OCI-LY1 (cell line): Measurements from ENCODE around the gene SYNDIG1.

ENCODE experiments used
- H2AFZ ChIP-seq: fragments of 200-600 bp; sonication (generic), shearing (Covaris generic); 2 replicates; pipeline ENCODE4 v1.6.0; 2014; ENCODE audit warnings: antibody characterized with exemption, mild to moderate bottlenecking, low read length
- H3F3A ChIP-seq: fragments of 200-600 bp; sonication (generic), shearing (Covaris generic); 2 replicates; pipeline ENCODE4 v1.6.0; 2014; ENCODE audit warnings: mild to moderate bottlenecking, antibody characterized with exemption, low read length, moderate library complexity; ENCODE audit not compliant: insufficient read depth
- H3K27ac ChIP-seq: fragments of 200-600 bp; sonication (generic); 2 replicates; pipeline ENCODE4 v1.5.1; 2014; ENCODE audit warnings: low read length, mixed run types, mild to moderate bottlenecking, low read depth; ENCODE audit not compliant: poor library complexity, severe bottlenecking
- H3K27me3 ChIP-seq: fragments of 200-600 bp; sonication (generic); 2 replicates; pipeline ENCODE4 v1.6.0; 2014; ENCODE audit warnings: antibody characterized with exemption, mild to moderate bottlenecking, low read length, moderate library complexity; ENCODE audit not compliant: insufficient read depth
- H3K36me3 ChIP-seq: fragments of 200-600 bp; sonication (generic); 2 replicates; pipeline ENCODE4 v1.6.1; 2014; ENCODE audit warnings: mild to moderate bottlenecking, antibody characterized with exemption, low read length, moderate library complexity, mixed read lengths; ENCODE audit not compliant: insufficient read depth
- H3K4me1 ChIP-seq: fragments of 200-600 bp; sonication (generic); 2 replicates; pipeline ENCODE4 v1.5.1; 2014; ENCODE audit warnings: mild to moderate bottlenecking, low read length, moderate library complexity; ENCODE audit not compliant: insufficient read depth, severe bottlenecking
- H3K4me2 ChIP-seq: fragments of 200-600 bp; sonication (generic), shearing (Covaris generic); 2 replicates; pipeline ENCODE4 v1.6.1; 2014; ENCODE audit warnings: low read length
- H3K4me3 ChIP-seq: fragments of 200-600 bp; sonication (generic); 2 replicates; pipeline ENCODE4 v1.5.1; 2014; ENCODE audit warnings: low read length, low read depth, mild to moderate bottlenecking, mixed read lengths; ENCODE audit not compliant: poor library complexity, severe bottlenecking
- H3K79me2 ChIP-seq: fragments of 200-600 bp; shearing (Covaris generic); 2 replicates; pipeline ENCODE4 v1.6.1; 2016; ENCODE audit warnings: mixed run types, low read length, mixed read lengths; ENCODE audit not compliant: insufficient read depth
- H3K9ac ChIP-seq: fragments of 200-600 bp; sonication (generic), shearing (Covaris generic); 2 replicates; pipeline ENCODE4 v1.6.1; 2014; ENCODE audit warnings: mild to moderate bottlenecking, low read length, mixed read lengths
- H3K9me2 ChIP-seq: fragments of 200-600 bp; sonication (generic), shearing (Covaris generic); 2 replicates; pipeline ENCODE4 v1.6.1; 2014; ENCODE audit warnings: low read depth, mild to moderate bottlenecking, low read length, mixed read lengths
- H3K9me3 ChIP-seq: fragments of 200-600 bp; shearing (Covaris generic); 2 replicates; pipeline ENCODE4 v1.6.1; 2014; ENCODE audit warnings: low read length, mixed read lengths
- H4K20me1 ChIP-seq: fragments of 200-600 bp; sonication (generic), shearing (Covaris generic); 2 replicates; pipeline ENCODE4 v1.6.0; 2016; ENCODE audit warnings: mild to moderate bottlenecking, low read length; ENCODE audit not compliant: insufficient read depth
- EZH2 ChIP-seq: fragments of 200-600 bp; sonication (generic), shearing (Covaris generic); IDR thresholded peaks from 2 replicates; pipeline ENCODE4 v1.8.0; 2017; ENCODE audit warnings: borderline replicate concordance, mixed run types, mild to moderate bottlenecking, antibody characterized with exemption, low read length, moderate library complexity, mixed read lengths
- TF ChIP-seq, protein P1 (sequence below): fragments of 200-600 bp; sonication (generic), shearing (Covaris generic); IDR thresholded peaks from 2 replicates; pipeline ENCODE4 v1.5.1; 2017; ENCODE audit warnings: mild to moderate bottlenecking, antibody characterized with exemption, low read length, moderate library complexity, mixed read lengths

Gene SYNDIG1

DNA sequence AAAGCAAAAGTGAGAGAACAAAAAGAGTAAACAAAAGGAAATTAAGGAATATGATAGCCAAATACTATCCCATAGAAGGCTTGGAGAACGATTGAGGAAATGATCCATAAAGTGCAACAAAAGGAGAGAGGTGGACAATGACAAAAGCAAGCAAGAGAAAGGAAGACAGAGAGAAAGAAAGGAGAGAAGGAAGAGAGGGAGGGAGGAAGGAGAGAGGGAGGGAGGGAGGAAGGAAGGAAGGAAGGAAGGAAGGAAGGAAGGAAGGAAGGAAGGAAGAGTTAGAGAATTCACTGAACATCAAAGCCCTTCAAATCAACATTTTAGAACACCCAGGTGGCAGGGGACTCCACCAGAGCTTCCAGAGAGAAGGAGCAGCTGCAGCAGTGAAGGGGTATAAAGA is 185.0 kb downstream of the SYNDIG1 start:
- H3K36me3 ChIP-seq: no peaks in the 10 kb centered on the region
- H3K27ac ChIP-seq: no peak overlapping the region
- no peak overlapping the region for H3K4me2 ChIP-seq
- no peak overlapping the region for H3K9ac ChIP-seq
- H3K79me2 ChIP-seq: no peaks in the 10 kb centered on the region
- H3K4me1 ChIP-seq: no peaks in the 10 kb centered on the region
- H2AFZ ChIP-seq: no peak overlapping the region
- H3K4me3 ChIP-seq: no peak overlapping the region
- no peaks in the 10 kb centered on the region for H3K9me3 ChIP-seq
- no peaks in the 10 kb centered on the region for H3K27me3 ChIP-seq
- H3K9me2 ChIP-seq: no peaks in the 10 kb centered on the region
- no peaks in the 10 kb centered on the region for H3F3A ChIP-seq
- TF ChIP-seq EZH2: no peak
- TF ChIP-seq, protein P1, sequence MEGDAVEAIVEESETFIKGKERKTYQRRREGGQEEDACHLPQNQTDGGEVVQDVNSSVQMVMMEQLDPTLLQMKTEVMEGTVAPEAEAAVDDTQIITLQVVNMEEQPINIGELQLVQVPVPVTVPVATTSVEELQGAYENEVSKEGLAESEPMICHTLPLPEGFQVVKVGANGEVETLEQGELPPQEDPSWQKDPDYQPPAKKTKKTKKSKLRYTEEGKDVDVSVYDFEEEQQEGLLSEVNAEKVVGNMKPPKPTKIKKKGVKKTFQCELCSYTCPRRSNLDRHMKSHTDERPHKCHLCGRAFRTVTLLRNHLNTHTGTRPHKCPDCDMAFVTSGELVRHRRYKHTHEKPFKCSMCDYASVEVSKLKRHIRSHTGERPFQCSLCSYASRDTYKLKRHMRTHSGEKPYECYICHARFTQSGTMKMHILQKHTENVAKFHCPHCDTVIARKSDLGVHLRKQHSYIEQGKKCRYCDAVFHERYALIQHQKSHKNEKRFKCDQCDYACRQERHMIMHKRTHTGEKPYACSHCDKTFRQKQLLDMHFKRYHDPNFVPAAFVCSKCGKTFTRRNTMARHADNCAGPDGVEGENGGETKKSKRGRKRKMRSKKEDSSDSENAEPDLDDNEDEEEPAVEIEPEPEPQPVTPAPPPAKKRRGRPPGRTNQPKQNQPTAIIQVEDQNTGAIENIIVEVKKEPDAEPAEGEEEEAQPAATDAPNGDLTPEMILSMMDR: no peak
- H4K20me1 ChIP-seq: no peaks in the 10 kb centered on the region

GRCh38 chr20:24656391-24656790 is 187.0 kb downstream of the SYNDIG1 start:
- Histone ChIP-seq H3K4me3 (no peak overlapping the region), H3K36me3 (no peaks in the 10 kb centered on the region), H4K20me1 (no peaks in the 10 kb centered on the region), H3K9me2 (no peaks in the 10 kb centered on the region), H3K27ac (no peak overlapping the region), H3K79me2 (no peaks in the 10 kb centered on the region), H3K4me1 (no peaks in the 10 kb centered on the region), H3K27me3 (no peaks in the 10 kb centered on the region), H3K9ac (no peak overlapping the region), H3K4me2 (no peak overlapping the region), H3F3A (no peaks in the 10 kb centered on the region; the same call in 1 of the 2 replicates), H3K9me3 (no peaks in the 10 kb centered on the region), H2AFZ (no peak overlapping the region)
- TF ChIP-seq, protein P1: no peak
- no peak for TF ChIP-seq EZH2

DNA sequence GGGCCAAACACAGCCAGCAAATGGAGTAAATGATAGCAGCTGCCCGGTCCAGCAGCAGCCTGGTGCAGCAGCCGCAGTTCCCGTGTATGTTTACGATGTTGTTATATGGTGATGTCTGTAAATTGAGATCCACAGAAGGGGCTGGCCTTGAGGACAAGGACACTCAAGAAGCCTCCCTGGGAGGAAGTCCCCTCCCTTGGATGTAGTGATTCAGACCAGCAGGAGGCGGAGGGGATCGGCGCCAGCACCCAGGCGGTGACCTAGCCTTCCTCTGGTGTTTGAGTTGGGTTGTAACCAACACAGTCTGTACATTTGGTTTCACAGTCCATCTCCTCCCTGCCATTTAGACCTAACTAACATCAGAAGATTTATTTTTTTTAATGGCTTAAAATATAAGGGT is 187.8 kb downstream of the SYNDIG1 start:
- no peaks in the 10 kb centered on the region for H3K4me1 ChIP-seq
- H3K9ac ChIP-seq: no peak overlapping the region
- no peak overlapping the region for H3K4me2 ChIP-seq
- no peaks in the 10 kb centered on the region for H3K79me2 ChIP-seq
- H4K20me1 ChIP-seq: no peaks in the 10 kb centered on the region
- no peaks in the 10 kb centered on the region for H3K9me2 ChIP-seq
- H3K27me3 ChIP-seq: no peaks in the 10 kb centered on the region
- no peaks in the 10 kb centered on the region for H3K9me3 ChIP-seq
- H3K27ac ChIP-seq: no peak overlapping the region
- TF ChIP-seq, protein P1: no peak
- H3F3A ChIP-seq: no peaks in the 10 kb centered on the region; the same call in 1 of the 2 replicates
- H2AFZ ChIP-seq: no peak overlapping the region
- no peaks in the 10 kb centered on the region for H3K36me3 ChIP-seq
- H3K4me3 ChIP-seq: no peak overlapping the region
